Sigmoid colon (tissue), 7 donors: ENCODE data around the gene INSRR. TPM values are rescaled to one million over a fixed set of nuclear protein-coding genes. Genes with fewer than 3 reads are reported as not detected.

Experiments
- DNase-seq: peaks from one replicate; pipeline ENCODE4 v3.0.0-alpha.2; 2019
- H3K27ac ChIP-seq, 4 donors: fragments of 200-600 bp; sonication (generic); one replicate each; pipeline ENCODE4 v1.5.1; 2016 to 2019; ENCODE audit warnings: mild to moderate bottlenecking in 1 of 4
- H3K27me3 ChIP-seq, 3 donors: fragments of 200-600 bp; sonication (generic); one replicate each; pipeline ENCODE4 v1.5.1; 2019; ENCODE audit warnings: mild to moderate bottlenecking in 1 of 3
- H3K36me3 ChIP-seq, 4 donors: fragments of 200-600 bp; sonication (generic); one replicate each; pipeline ENCODE4 v1.5.1; 2016 to 2019
- H3K4me1 ChIP-seq, 4 donors: fragments of 200-600 bp; sonication (generic); one replicate each; pipeline ENCODE4 v1.5.1; 2017 to 2019
- H3K4me3 ChIP-seq, 4 donors: fragments of 200-600 bp; sonication (generic); one replicate each; pipeline ENCODE4 v1.5.1; 2017 to 2019; ENCODE audit warnings: mild to moderate bottlenecking in 2 of 4, moderate library complexity in 1 of 4
- H3K9me3 ChIP-seq, 4 donors: fragments of 200-600 bp in 3 of 4; sonication (generic) in 3 of 4; one replicate each; pipeline versions ENCODE4 v1.5.1 to v1.6.1; 2013 to 2019
- EP300 ChIP-seq, 4 donors: sonication (generic); formaldehyde crosslinking; IDR thresholded peaks; one replicate each; pipeline ENCODE4 v1.6.1; 2017; ENCODE audit warnings: antibody characterized with exemption in 4 of 4
- POLR2A ChIP-seq, 2 donors: fragments of 450-650 bp; IDR thresholded peaks; one replicate each; pipeline ENCODE4 v1.6.1; 2016; ENCODE audit warnings: antibody characterized with exemption in 2 of 2, mild to moderate bottlenecking in 2 of 2, moderate library complexity in 2 of 2
- POLR2AphosphoS5 ChIP-seq, 4 donors: sonication (generic); formaldehyde crosslinking; IDR thresholded peaks; one replicate each; pipeline ENCODE4 v1.6.1; 2017; ENCODE audit warnings: antibody characterized with exemption in 4 of 4
- WGBS, 2 donors: extraction: QIAGEN DNeasy Blood & Tissue Kit; methylation state at CpG; one replicate each; pipeline ENCODE4 v1.1.7; 2013; 5-methylcytosine and 5-hydroxymethylcytosine counted together
- intact Hi-C: fragments of 100-400 bp; cut with DNase I; formaldehyde crosslinking; loops from one replicate; pipeline ENCODE4 v1.15.1; 2023
- polyA plus RNA-seq, 3 donors: library from polyadenylated mRNA; stranded (reverse); fragments of 200-250 nt; gene quantifications; one replicate each; pipeline ENCODE4 v1.2.3, GENCODE V29; 2013
- total RNA-seq, 4 donors: library from RNA; depleted of rRNA; stranded (reverse); fragments of >200 nt; gene quantifications; one replicate each; pipeline ENCODE4 v1.1.0, GENCODE V29; 2016
- TF ChIP-seq, protein P1 (sequence below), 4 experiments: fragments of 450-650 bp in 3 of 4; fragments of 200-600 bp in 1 of 4; IDR thresholded peaks; one replicate each; pipeline ENCODE4 v1.5.1; 2016 to 2019; ENCODE audit warnings: antibody characterized with exemption in 4 of 4, mild to moderate bottlenecking in 3 of 4, moderate library complexity in 2 of 4
- donor health status: healthy with polysubstance abuse.
- donor health status: Bipolar disorder and iron deficiency.
- donor health status: healthy.

The INSRR gene
- total and polyA plus RNA-seq, 7 donors = 0.06 TPM; not detected in 6

DNA sequence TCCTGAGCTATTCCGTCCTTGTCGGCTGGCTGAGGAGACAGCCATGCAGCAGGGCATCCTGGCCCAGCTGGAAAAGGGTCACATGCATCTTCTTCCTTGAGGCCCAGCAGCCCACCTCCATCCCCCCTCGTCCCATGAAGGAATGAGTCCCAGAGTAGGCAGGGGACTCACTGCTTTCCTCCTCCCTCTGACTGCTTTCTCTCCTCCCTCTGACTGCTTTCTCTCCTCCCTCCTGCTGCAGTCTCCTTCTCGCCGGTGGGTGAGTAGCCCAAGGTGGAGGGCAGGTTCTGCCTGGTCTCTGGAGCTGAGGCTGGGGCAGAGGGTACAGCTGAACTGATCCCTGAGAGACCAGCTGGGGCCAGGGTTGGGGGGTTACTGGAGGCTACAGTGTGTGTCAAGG, 15.2 kb upstream of the INSRR start:
- intact Hi-C loops = no loop called here
- no peaks in the 10 kb centered on the region for H3K36me3 ChIP-seq
- 86 to 89% methylated on average over 5 of the region's 5 CpGs for WGBS, 2 donors
- no peak overlapping the region for H3K4me3 ChIP-seq
- H3K9me3 ChIP-seq = no peaks in the 10 kb centered on the region
- no peak for TF ChIP-seq POLR2A (IDR thresholded peaks at IDR 0.05)
- TF ChIP-seq EP300 (IDR thresholded peaks at IDR 0.05) = no peak
- TF ChIP-seq POLR2AphosphoS5 (IDR thresholded peaks at IDR 0.05) = no peak
- TF ChIP-seq, protein P1, sequence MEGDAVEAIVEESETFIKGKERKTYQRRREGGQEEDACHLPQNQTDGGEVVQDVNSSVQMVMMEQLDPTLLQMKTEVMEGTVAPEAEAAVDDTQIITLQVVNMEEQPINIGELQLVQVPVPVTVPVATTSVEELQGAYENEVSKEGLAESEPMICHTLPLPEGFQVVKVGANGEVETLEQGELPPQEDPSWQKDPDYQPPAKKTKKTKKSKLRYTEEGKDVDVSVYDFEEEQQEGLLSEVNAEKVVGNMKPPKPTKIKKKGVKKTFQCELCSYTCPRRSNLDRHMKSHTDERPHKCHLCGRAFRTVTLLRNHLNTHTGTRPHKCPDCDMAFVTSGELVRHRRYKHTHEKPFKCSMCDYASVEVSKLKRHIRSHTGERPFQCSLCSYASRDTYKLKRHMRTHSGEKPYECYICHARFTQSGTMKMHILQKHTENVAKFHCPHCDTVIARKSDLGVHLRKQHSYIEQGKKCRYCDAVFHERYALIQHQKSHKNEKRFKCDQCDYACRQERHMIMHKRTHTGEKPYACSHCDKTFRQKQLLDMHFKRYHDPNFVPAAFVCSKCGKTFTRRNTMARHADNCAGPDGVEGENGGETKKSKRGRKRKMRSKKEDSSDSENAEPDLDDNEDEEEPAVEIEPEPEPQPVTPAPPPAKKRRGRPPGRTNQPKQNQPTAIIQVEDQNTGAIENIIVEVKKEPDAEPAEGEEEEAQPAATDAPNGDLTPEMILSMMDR (IDR thresholded peaks at IDR 0.05) = no peak
- H3K27me3 ChIP-seq = peaks cover 0 to 19% (median 0%) of the 10 kb centered on the region in 3 donors
- DNase-seq = no peak
- H3K4me1 ChIP-seq = no peaks in the 10 kb centered on the region
- H3K27ac ChIP-seq = no peak overlapping the region

DNA sequence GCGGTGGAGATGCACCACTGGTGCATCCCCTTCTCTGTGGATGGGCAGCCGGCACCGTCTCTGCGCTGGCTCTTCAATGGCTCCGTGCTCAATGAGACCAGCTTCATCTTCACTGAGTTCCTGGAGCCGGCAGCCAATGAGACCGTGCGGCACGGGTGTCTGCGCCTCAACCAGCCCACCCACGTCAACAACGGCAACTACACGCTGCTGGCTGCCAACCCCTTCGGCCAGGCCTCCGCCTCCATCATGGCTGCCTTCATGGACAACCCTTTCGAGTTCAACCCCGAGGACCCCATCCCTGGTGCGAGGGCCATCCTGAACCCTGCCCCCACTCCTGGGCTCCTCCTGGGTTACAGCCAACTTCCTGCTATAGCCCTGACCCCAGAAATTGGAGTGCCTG, 14.7 kb upstream of the INSRR start:
- WGBS, 2 donors = 93 to 95% methylated on average over 18 of the region's 18 CpGs

GRCh38 chr1:156869455-156869854, 10.5 kb upstream of the INSRR start:
- Histone ChIP-seq H3K36me3 (no peaks in the 10 kb centered on the region), H3K4me1 (no peaks in the 10 kb centered on the region), H3K27me3 (peaks cover 0 to 24% (median 8%) of the 10 kb centered on the region in 3 donors), H3K27ac (no peak overlapping the region), H3K4me3 (no peak overlapping the region), H3K9me3 (no peaks in the 10 kb centered on the region)
- TF ChIP-seq POLR2AphosphoS5 (IDR thresholded peaks at IDR 0.05) (no peak), EP300 (IDR thresholded peaks at IDR 0.05) (no peak), POLR2A (IDR thresholded peaks at IDR 0.05) (no peak)
- TF ChIP-seq, protein P1 (IDR thresholded peaks at IDR 0.05) = no peak
- DNase-seq = no peak
- WGBS, 2 donors = 86 to 91% methylated on average over 9 of the region's 9 CpGs
- intact Hi-C loops = loop anchor here (10.0 kb wide), 1 partner anchor 145 kb away; the partner anchor contains the start of genes ISG20L2 and METTL25B

More for the DNA sequence above, 14.7 kb upstream of the INSRR start:
- intact Hi-C loops = no loop called here
- DNase-seq = no peak
- H3K9me3 ChIP-seq = no peaks in the 10 kb centered on the region
- H3K4me1 ChIP-seq = no peaks in the 10 kb centered on the region
- TF ChIP-seq POLR2A (IDR thresholded peaks at IDR 0.05) = no peak
- TF ChIP-seq, protein P1 (IDR thresholded peaks at IDR 0.05) = no peak
- H3K4me3 ChIP-seq = no peak overlapping the region
- no peaks in the 10 kb centered on the region for H3K36me3 ChIP-seq
- peaks cover 0 to 15% (median 0%) of the 10 kb centered on the region in 3 donors for H3K27me3 ChIP-seq
- no peak overlapping the region for H3K27ac ChIP-seq

DNA sequence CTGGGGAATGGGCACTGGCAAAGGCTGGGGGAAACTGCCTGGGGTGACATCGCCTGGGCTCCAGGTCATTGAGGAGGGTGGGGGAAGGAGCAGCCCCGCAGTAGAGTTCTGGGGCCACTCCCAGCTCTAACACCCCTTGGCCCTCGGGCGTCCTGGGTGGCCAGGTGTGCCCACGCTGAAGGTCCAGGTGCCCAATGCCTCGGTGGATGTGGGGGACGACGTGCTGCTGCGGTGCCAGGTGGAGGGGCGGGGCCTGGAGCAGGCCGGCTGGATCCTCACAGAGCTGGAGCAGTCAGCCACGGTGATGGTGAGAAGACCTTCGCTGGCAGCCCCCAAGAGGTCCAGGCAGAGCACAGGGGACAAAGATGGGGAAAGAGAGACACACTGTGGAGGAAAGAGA, 9.4 kb upstream of the INSRR start:
- H3K4me3 ChIP-seq = no peak overlapping the region
- no peak for DNase-seq
- H3K4me1 ChIP-seq = no peaks in the 10 kb centered on the region
- WGBS, 2 donors = 40 to 75% methylated on average over 13 of the region's 13 CpGs
- no peaks in the 10 kb centered on the region for H3K9me3 ChIP-seq
- H3K27ac ChIP-seq = no peak overlapping the region
- H3K27me3 ChIP-seq = peaks cover 0 to 35% (median 16%) of the 10 kb centered on the region in 3 donors
- H3K36me3 ChIP-seq = no peaks in the 10 kb centered on the region
- no peak for TF ChIP-seq POLR2AphosphoS5 (IDR thresholded peaks at IDR 0.05)
- TF ChIP-seq, protein P1 (IDR thresholded peaks at IDR 0.05) = no peak
- intact Hi-C loops = loop anchor here (10.0 kb wide), 1 partner anchor 144 kb away; the partner anchor contains the start of genes ISG20L2 and METTL25B
